Measurements from ENCODE around the gene CCDC185. TPM values are rescaled to one million over a fixed set of nuclear protein-coding genes. Genes with fewer than 3 reads are reported as not detected.

The CCDC185 gene
- polyA plus RNA-seq, 4 donors: not detected

Other genes with a start within 250 kb of the CCDC185 start
- 1 to 10 TPM in 1 of 4 donors, under 1 TPM in 2, not detected in 1; 0.27 to 1.5 (median 0.61) TPM for gene SUSD4, start 29.2 kb upstream of the CCDC185 start, polyA plus RNA-seq

Measured in small intestine (tissue), 4 donors.